K562 (cell line): ENCODE data around the gene ABCA13. TPM values are rescaled to one million over a fixed set of nuclear protein-coding genes. Genes with fewer than 3 reads are reported as not detected.

ENCODE experiments used
- ATAC-seq: fragments of 200-7000 bp; cut with Tn5 transposase; 3 replicates; pipeline ENCODE4 v1.9.1; 2020; ENCODE audit warnings: moderate library complexity
- BruUV-seq: library from RNA; stranded (reverse); fragments of 400-500 nt; replicated peaks from 2 replicates; lab custom pipeline; 2021; lab: Mats Ljungman, UMichigan
- CTCF ChIA-PET: fragments of 300-600 bp; formaldehyde crosslinking; extraction: SDS; loops from one replicate; lab custom pipeline; 2021; ENCODE audit warnings: low intra/inter-chr PET ratio; lab: Yijun Ruan, JAX
- POLR2A ChIA-PET: fragments of 300-600, 350-650 bp; sonication (Branson Sonifier 250); formaldehyde crosslinking; extraction: SDS; loops from one replicate; lab custom pipeline; 2021; ENCODE audit warnings: antibody characterized with exemption, inconsistent platforms; lab: Yijun Ruan, JAX
- DNase-seq, 4 experiments: peaks; one replicate each; pipeline versions ENCODE4 v3.0.0 to v3.0.0-alpha.2; 2011 to 2018; ENCODE audit warnings: low spot score in 3 of 4, mixed read lengths in 3 of 4; ENCODE audit errors: extremely low read depth in 1 of 4
- FAIRE-seq: peaks from 2 replicates; lab custom pipeline; 2011; peaks lifted over from hg19 to GRCh38; lab: Jason Lieb, UNC
- H2AFZ ChIP-seq: 2 replicates; pipeline ENCODE4 v1.6.0; 2011; ENCODE audit warnings: low read depth, low read length, control low read depth, inconsistent platforms
- H3K27ac ChIP-seq: fragments of 200-600 bp; 3 replicates; pipeline ENCODE4 v1.8.0; 2011; ENCODE audit warnings: low read depth, mild to moderate bottlenecking, control low read depth, inconsistent platforms, low read length, moderate library complexity, mixed read lengths; ENCODE audit errors: extremely low read depth
- H3K27me3 ChIP-seq, 2 experiments: fragments of 300-600 bp in 1 of 2; 2 replicates in 1 of 2; 3 replicates in 1 of 2; pipeline versions ENCODE4 v1.6.0 to v1.8.0; 2011; ENCODE audit warnings: inconsistent platforms in 2 of 2, low read length in 2 of 2, mild to moderate bottlenecking in 1 of 2, mixed read lengths in 1 of 2, moderate library complexity in 1 of 2; ENCODE audit not compliant: control insufficient read depth in 2 of 2, insufficient read depth in 2 of 2
- H3K36me3 ChIP-seq: fragments of 300-600 bp; 3 replicates; pipeline ENCODE4 v1.8.0; 2011; ENCODE audit warnings: mild to moderate bottlenecking, low read length, inconsistent platforms; ENCODE audit not compliant: control insufficient read depth, insufficient read depth
- H3K4me1 ChIP-seq, 2 experiments: fragments of 200-600 bp in 1 of 2; replicated peaks in 1 of 2; 2 replicates in 1 of 2; 3 replicates in 1 of 2; pipeline versions ENCODE4 v1.5.1 to v1.8.0; 2011; ENCODE audit warnings: inconsistent platforms in 2 of 2, low read length in 2 of 2, mild to moderate bottlenecking in 1 of 2, mixed read lengths in 1 of 2, moderate library complexity in 1 of 2; ENCODE audit not compliant: control insufficient read depth in 2 of 2, insufficient read depth in 2 of 2
- H3K4me2 ChIP-seq: 2 replicates; pipeline ENCODE4 v1.6.1; 2011; ENCODE audit warnings: low read length, control low read depth, inconsistent platforms, mixed read lengths; ENCODE audit not compliant: insufficient read depth
- H3K4me3 ChIP-seq: fragments of 200-600 bp; sonication (generic), shearing (Covaris generic); 2 replicates; pipeline ENCODE4 v1.5.1; 2016; ENCODE audit warnings: control low read depth, inconsistent platforms
- H3K79me2 ChIP-seq: fragments of 200-600 bp; 3 replicates; pipeline ENCODE4 v1.8.0; 2011; ENCODE audit warnings: low read length, inconsistent platforms; ENCODE audit not compliant: control insufficient read depth, insufficient read depth
- H3K9ac ChIP-seq, 2 experiments: 2 replicates each; pipeline versions ENCODE4 v1.6.0 to v1.6.1; 2011; ENCODE audit warnings: low read depth in 2 of 2, low read length in 2 of 2, control low read depth in 1 of 2, inconsistent platforms in 1 of 2, mild to moderate bottlenecking in 1 of 2, mixed read lengths in 1 of 2; ENCODE audit not compliant: insufficient read depth in 1 of 2
- H3K9me1 ChIP-seq: one replicate; pipeline ENCODE4 v1.6.0; 2011; ENCODE audit warnings: inconsistent platforms, mild to moderate bottlenecking, low read length, moderate library complexity; ENCODE audit not compliant: control insufficient read depth, insufficient read depth
- H3K9me3 ChIP-seq: replicated peaks from 2 replicates; pipeline ENCODE4 v1.5.1; 2011; ENCODE audit warnings: low read depth, low read length, inconsistent platforms; ENCODE audit not compliant: control insufficient read depth, insufficient read depth
- H4K20me1 ChIP-seq: replicated peaks from 2 replicates; pipeline ENCODE4 v1.6.1; 2011; ENCODE audit warnings: low read length, inconsistent platforms, mixed read lengths; ENCODE audit not compliant: control insufficient read depth, insufficient read depth
- HSF4 ChIP-seq: fragments of 250-450 bp; sonication (Bioruptor Pico); IDR thresholded peaks from 2 replicates; pipeline ENCODE4 v2.1.2; 2022; ENCODE audit warnings: mild to moderate bottlenecking, moderate library complexity, borderline replicate concordance
- NR1H2 ChIP-seq: sonication (generic); formaldehyde crosslinking; IDR thresholded peaks from 2 replicates; pipeline ENCODE4 v1.4.0; 2020; ENCODE audit warnings: mild to moderate bottlenecking, missing genetic modification reagents
- PBX2 ChIP-seq, 2 experiments: IDR thresholded peaks in 1 of 2; conservative IDR thresholded peaks in 1 of 2; 2 replicates each; pipeline ENCODE4 v1.6.1; 2016; ENCODE audit warnings: low read depth in 2 of 2, mild to moderate bottlenecking in 1 of 2, missing compliant biosample characterization in 1 of 2, missing genetic modification characterization in 1 of 2, moderate library complexity in 1 of 2
- VEZF1 ChIP-seq: fragments of 200-800 bp; sonication (Bioruptor generic); IDR thresholded peaks from 2 replicates; pipeline ENCODE4 v1.6.1; 2017; ENCODE audit warnings: missing genetic modification characterization, missing compliant biosample characterization
- ZNF76 ChIP-seq: fragments of 250-450 bp; sonication (Bioruptor Pico); IDR thresholded peaks from 2 replicates; pipeline ENCODE4 v1.4.0; 2020; ENCODE audit warnings: mild to moderate bottlenecking, moderate library complexity, borderline replicate concordance
- WGBS: fragments of 100-300 bp; shearing (Covaris generic); methylation state at CpG from one replicate; pipeline ENCODE4 v1.1.6; 2016; ENCODE audit warnings: low coverage, mixed read lengths; ENCODE audit not compliant: insufficient coverage; ENCODE audit errors: missing lambda C conversion rate; 5-methylcytosine and 5-hydroxymethylcytosine counted together
- in situ Hi-C: fragments of 300-500 bp; cut with MboI; formaldehyde crosslinking; loops from 4 replicates; pipeline ENCODE4 v1.15.0; 2018; ENCODE audit warnings: inconsistent platforms, mixed read lengths
- intact Hi-C: fragments of 100-400 bp; cut with micrococcal nuclease; formaldehyde crosslinking; loops from 2 replicates; pipeline ENCODE4 v1.14.2; 2022
- polyA plus RNA-seq, 8 experiments: library from polyadenylated mRNA; depleted of rRNA in 4 of 8; stranded (reverse) in 5 of 8; unstranded in 3 of 8; fragments of >200 nt; fragmentation: Nextera tagmentation in 2 of 8; fragmentation: Illumina TruSeq in 1 of 8; extraction: Ambion mirVana in 2 of 8; extraction: Trizol in 1 of 8; gene quantifications; 2 replicates each; pipeline versions ENCODE4 v1.2.1 to v1.2.3, GENCODE V29; 2011 to 2014; ENCODE audit warnings: inconsistent platforms in 1 of 8, missing spikeins in 1 of 8
- total RNA-seq, 7 experiments: library from RNA; depleted of rRNA in 6 of 7; stranded (reverse); fragments of >200 nt in 6 of 7; fragmentation: Illumina TruSeq in 2 of 7; extraction: Trizol in 2 of 7; gene quantifications; 2 replicates each; pipeline versions ENCODE4 v1.2.1 to v1.2.3, GENCODE V29; 2011 to 2021; ENCODE audit warnings: low replicate concordance in 1 of 7

Gene ABCA13
- total and polyA plus RNA-seq, 9 of the 15 experiments (the other 6 are each of a cell fraction or from before 2014, with no cell fraction given) = 0.14 to 1.5 (median 0.38) TPM

DNA sequence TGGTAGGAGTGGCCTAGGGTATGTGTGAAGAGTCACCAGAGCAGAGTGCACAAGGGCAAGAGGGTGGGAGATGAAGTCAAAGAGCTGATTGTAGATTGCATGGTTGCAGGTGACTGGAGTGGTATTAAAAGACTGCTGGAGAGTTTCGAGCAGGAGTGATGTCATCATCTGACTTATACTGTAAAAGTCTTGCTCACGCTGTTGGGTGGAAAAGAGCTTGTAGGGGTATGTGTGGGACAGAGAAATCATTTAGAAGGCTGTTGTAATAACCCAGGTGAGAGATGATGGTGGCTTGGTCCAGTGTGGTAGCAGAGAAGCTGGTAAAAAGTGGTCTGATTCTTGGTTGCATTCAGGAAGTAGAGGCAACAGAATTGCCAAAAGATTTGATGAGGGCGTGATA is 184.1 kb downstream of the ABCA13 start:
- no TSS peak for BruUV-seq
- ATAC-seq (no peak), FAIRE-seq (no peak), DNase-seq (no peak)
- POLR2A ChIA-PET = no interaction called here
- WGBS = 0% methylated on average over 3 of the region's 3 CpGs
- Histone ChIP-seq H3K4me1 (no peaks in the 10 kb centered on the region), H3K9me1 (no peaks in the 10 kb centered on the region), H3K27ac (no peak overlapping the region), H3K9ac (no peak overlapping the region), H3K27me3 (no peaks in the 10 kb centered on the region), H2AFZ (no peak overlapping the region), H3K4me3 (no peak overlapping the region), H4K20me1 (no peaks in the 10 kb centered on the region), H3K36me3 (no peaks in the 10 kb centered on the region), H3K9me3 (no peaks in the 10 kb centered on the region), H3K79me2 (no peaks in the 10 kb centered on the region), H3K4me2 (no peak overlapping the region)
- in situ Hi-C loops (no loop called here), intact Hi-C loops (no loop called here)
- TF ChIP-seq NR1H2 (CRISPR knock-in tag) (no peak), ZNF76 (CRISPR knock-in tag) (no peak), VEZF1 (CRISPR knock-in tag) (no peak), PBX2 (CRISPR knock-in tag; IDR thresholded peaks at IDR 0.05; ENCODE audit: low read depth) (no peak), PBX2 (tag; conservative IDR thresholded peaks at IDR 0.05; ENCODE audit: low read depth) (no peak), HSF4 (CRISPR knock-in tag) (no peak)
- CTCF ChIA-PET = no interaction called here
